Measurements from ENCODE around the gene THRB. TPM values are rescaled to one million over a fixed set of nuclear protein-coding genes. Genes with fewer than 3 reads are reported as not detected.

The THRB gene
- total and polyA plus RNA-seq, 9 of the 15 experiments (the other 6 are each of a cell fraction or from before 2014, with no cell fraction given) = 1.7 to 14.9 (median 6.9) TPM

DNA sequence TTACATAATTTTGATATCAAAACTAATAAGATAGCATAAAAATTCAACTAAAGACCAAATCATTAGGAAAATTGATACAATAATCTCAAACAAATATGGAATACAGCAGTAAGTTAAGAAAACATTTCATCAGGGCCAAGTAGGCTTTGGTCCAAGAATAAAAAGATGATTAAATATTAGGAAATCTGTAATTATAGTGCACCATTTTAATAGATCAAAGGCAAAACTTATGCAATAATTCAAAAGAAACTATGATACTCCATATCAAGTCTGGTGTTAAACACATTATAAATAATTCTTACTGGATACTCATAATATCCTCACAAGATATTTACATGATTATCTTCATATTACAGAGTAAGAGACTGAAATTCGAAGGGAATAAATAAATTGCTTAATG lies 51.2 kb downstream of the THRB start:
- Histone ChIP-seq H3K9me3 (replicated peaks; ENCODE audit: control insufficient read depth, insufficient read depth, low read depth, low read length) (no peaks in the 10 kb centered on the region), H3K9ac (ENCODE audit: insufficient read depth in 1 of 2, low read depth in 2 of 2, low read length in 2 of 2) (no peak overlapping the region), H3K4me2 (ENCODE audit: insufficient read depth, low read length) (no peak overlapping the region), H3K9me1 (ENCODE audit: control insufficient read depth, insufficient read depth, low read length) (no peaks in the 10 kb centered on the region), H3K4me1 (replicated peaks in 1 of 2; ENCODE audit: control insufficient read depth in 2 of 2, insufficient read depth in 2 of 2, low read length in 2 of 2) (peaks cover 0 to 4% of the 10 kb centered on the region in 2 experiments; a peak in 3 of 5 replicates), H2AFZ (ENCODE audit: low read depth, low read length) (no peak overlapping the region), H3K27me3 (ENCODE audit: control insufficient read depth in 2 of 2, insufficient read depth in 2 of 2, low read length in 2 of 2) (no peaks in the 10 kb centered on the region), H3K27ac (ENCODE audit: extremely low read depth, low read depth, low read length) (no peak overlapping the region), H3K4me3 (no peak overlapping the region), H3K79me2 (ENCODE audit: control insufficient read depth, insufficient read depth, low read length) (no peaks in the 10 kb centered on the region), H4K20me1 (replicated peaks; ENCODE audit: control insufficient read depth, insufficient read depth, low read length) (no peaks in the 10 kb centered on the region), H3K36me3 (ENCODE audit: control insufficient read depth, insufficient read depth, low read length) (no peaks in the 10 kb centered on the region)
- BruUV-seq (replicated peaks) = no TSS peak
- no peak for DNase-seq (ENCODE audit: extremely low read depth in 1 of 4, low spot score in 3 of 4)
- ChIA-PET CTCF (ENCODE audit: low intra/inter-chr PET ratio) (no interaction called here), POLR2A (no interaction called here)
- ATAC-seq = no peak
- 0% methylated on average over 1 of the region's 1 CpG for WGBS (ENCODE audit: insufficient coverage, low coverage, missing lambda C conversion rate)
- intact Hi-C loops (cut with micrococcal nuclease) (no loop called here), in situ Hi-C loops (cut with MboI) (no loop called here)
- FAIRE-seq = no peak
- TF ChIP-seq POLR2AphosphoS2 (IDR thresholded peaks at IDR 0.05; ENCODE audit: low read length) (no peak), GATAD2A (IDR thresholded peaks at IDR 0.05) (no peak), CEBPG (CRISPR knock-in tag; IDR thresholded peaks at IDR 0.05) (no peak), CEBPG (tag; conservative IDR thresholded peaks at IDR 0.05 in 1 of 2, IDR thresholded peaks at IDR 0.05 in 1 of 2) (peak; percentile 43 to 49; a peak in 2 of 4 replicates)

DNA sequence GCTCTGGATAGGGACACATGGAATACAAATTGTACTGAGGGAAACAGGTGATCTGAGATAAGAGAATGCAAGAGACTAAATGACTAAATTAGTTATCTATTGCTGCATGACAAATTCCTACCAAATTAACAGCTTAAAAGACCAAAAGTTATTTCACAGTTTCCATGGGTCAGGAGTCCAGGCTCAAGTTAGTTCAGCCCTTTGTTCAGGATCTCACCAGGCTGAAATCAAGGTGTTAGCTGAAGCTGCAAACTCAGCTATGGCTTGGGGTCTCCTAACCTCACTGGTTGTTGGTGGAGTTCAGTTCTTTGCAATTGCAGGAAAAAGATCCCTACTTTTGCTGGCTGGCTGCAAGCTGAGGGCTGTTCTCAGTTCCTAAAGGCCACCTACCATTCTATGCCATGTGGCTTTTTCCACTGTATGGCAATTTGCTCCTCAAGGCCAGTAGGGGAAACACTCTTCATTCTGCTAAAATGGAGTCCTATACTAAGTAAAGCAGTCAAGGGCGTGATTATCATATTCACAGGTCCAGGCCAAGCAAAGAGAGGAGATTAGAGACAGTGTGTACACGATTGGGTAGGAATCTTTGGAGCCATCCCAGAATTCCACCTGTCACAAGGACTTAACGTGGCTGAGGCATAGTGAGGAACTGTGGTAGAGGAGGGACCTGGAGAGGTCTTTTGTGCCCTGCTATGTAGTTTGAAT lies 53.7 kb downstream of the THRB start:
- in situ Hi-C loops (cut with MboI) (no loop called here), intact Hi-C loops (cut with micrococcal nuclease) (no loop called here)
- H3K27ac ChIP-seq (ENCODE audit: extremely low read depth, low read depth, low read length) = no peak overlapping the region
- H2AFZ ChIP-seq (ENCODE audit: low read depth, low read length) = peak overlapping the region; percentile 53
- FAIRE-seq = peak; percentile 44
- H3K9me3 ChIP-seq (replicated peaks; ENCODE audit: control insufficient read depth, insufficient read depth, low read depth, low read length) = no peaks in the 10 kb centered on the region
- no peaks in the 10 kb centered on the region for H3K9me1 ChIP-seq (ENCODE audit: control insufficient read depth, insufficient read depth, low read length)
- H3K4me1 ChIP-seq (replicated peaks in 1 of 2; ENCODE audit: control insufficient read depth in 2 of 2, insufficient read depth in 2 of 2, low read length in 2 of 2) = peaks cover 0 to 4% of the 10 kb centered on the region in 2 experiments; a peak in 3 of 5 replicates
- no peaks in the 10 kb centered on the region for H4K20me1 ChIP-seq (replicated peaks; ENCODE audit: control insufficient read depth, insufficient read depth, low read length)
- no peaks in the 10 kb centered on the region for H3K79me2 ChIP-seq (ENCODE audit: control insufficient read depth, insufficient read depth, low read length)
- H3K4me3 ChIP-seq = no peak overlapping the region
- H3K4me2 ChIP-seq (ENCODE audit: insufficient read depth, low read length) = no peak overlapping the region
- BruUV-seq (replicated peaks) = no TSS peak
- POLR2A ChIA-PET = interaction anchor here (1.0 kb wide), 1 partner anchor 9 kb away, joined by 4 read pairs; no protein-coding TSS in a partner anchor
- no peak overlapping the region for H3K9ac ChIP-seq (ENCODE audit: insufficient read depth in 1 of 2, low read depth in 2 of 2, low read length in 2 of 2)
- 15% methylated on average over 3 of the region's 3 CpGs for WGBS (ENCODE audit: insufficient coverage, low coverage, missing lambda C conversion rate)
- CTCF ChIA-PET (ENCODE audit: low intra/inter-chr PET ratio) = no interaction called here
- peak in 1 of 4 experiments; percentile 23 for DNase-seq (ENCODE audit: extremely low read depth in 1 of 4, low spot score in 3 of 4)
- no peaks in the 10 kb centered on the region for H3K36me3 ChIP-seq (ENCODE audit: control insufficient read depth, insufficient read depth, low read length)
- no peaks in the 10 kb centered on the region for H3K27me3 ChIP-seq (ENCODE audit: control insufficient read depth in 2 of 2, insufficient read depth in 2 of 2, low read length in 2 of 2)
- peak; percentile 82 for ATAC-seq
- TF ChIP-seq MED1 (CRISPR knock-in tag; IDR thresholded peaks at IDR 0.05; ENCODE audit: borderline replicate concordance) (no peak), CEBPB (tag; IDR thresholded peaks at IDR 0.05) (no peak), CBX5 (IDR thresholded peaks at IDR 0.05; ENCODE audit: borderline replicate concordance, low read depth) (no peak), ESRRB (CRISPR knock-in tag; IDR thresholded peaks at IDR 0.05; ENCODE audit: borderline replicate concordance) (no peak), GATAD2B (IDR thresholded peaks at IDR 0.05; ENCODE audit: borderline replicate concordance) (no peak), CCNT2 (IDR thresholded peaks at IDR 0.05; ENCODE audit: borderline replicate concordance, extremely low read depth, insufficient read length, low read depth, low read length) (no peak)
- TF ChIP-seq, protein P1, sequence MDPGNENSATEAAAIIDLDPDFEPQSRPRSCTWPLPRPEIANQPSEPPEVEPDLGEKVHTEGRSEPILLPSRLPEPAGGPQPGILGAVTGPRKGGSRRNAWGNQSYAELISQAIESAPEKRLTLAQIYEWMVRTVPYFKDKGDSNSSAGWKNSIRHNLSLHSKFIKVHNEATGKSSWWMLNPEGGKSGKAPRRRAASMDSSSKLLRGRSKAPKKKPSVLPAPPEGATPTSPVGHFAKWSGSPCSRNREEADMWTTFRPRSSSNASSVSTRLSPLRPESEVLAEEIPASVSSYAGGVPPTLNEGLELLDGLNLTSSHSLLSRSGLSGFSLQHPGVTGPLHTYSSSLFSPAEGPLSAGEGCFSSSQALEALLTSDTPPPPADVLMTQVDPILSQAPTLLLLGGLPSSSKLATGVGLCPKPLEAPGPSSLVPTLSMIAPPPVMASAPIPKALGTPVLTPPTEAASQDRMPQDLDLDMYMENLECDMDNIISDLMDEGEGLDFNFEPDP (CRISPR knock-in tag; IDR thresholded peaks at IDR 0.05) = no peak
- TF ChIP-seq, protein P2, sequence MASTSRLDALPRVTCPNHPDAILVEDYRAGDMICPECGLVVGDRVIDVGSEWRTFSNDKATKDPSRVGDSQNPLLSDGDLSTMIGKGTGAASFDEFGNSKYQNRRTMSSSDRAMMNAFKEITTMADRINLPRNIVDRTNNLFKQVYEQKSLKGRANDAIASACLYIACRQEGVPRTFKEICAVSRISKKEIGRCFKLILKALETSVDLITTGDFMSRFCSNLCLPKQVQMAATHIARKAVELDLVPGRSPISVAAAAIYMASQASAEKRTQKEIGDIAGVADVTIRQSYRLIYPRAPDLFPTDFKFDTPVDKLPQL (IDR thresholded peaks at IDR 0.05; ENCODE audit: extremely low read depth, insufficient read length) = no peak

Measured in K562 (cell line).